SK-N-SH (cell line): Measurements from ENCODE around the gene IGSF23. TPM values are rescaled to one million over a fixed set of nuclear protein-coding genes. Genes with fewer than 3 reads are reported as not detected.

Experiments
- CTCF ChIA-PET: fragments of 300-600, 350-600 bp; formaldehyde crosslinking; extraction: SDS; loops from one replicate; lab custom pipeline; 2021; lab: Yijun Ruan, JAX
- POLR2A ChIA-PET: fragments of 350-600 bp; sonication (Branson Sonifier 250); formaldehyde crosslinking; extraction: SDS; loops from one replicate; lab custom pipeline; 2020; ENCODE audit warnings: antibody characterized with exemption, inconsistent platforms; lab: Yijun Ruan, JAX
- DNase-seq: peaks from one replicate; pipeline ENCODE4 v3.0.0; 2012
- H2AFZ ChIP-seq: fragments of 200-600 bp; sonication (generic); 2 replicates; pipeline ENCODE4 v1.8.1; 2016; ENCODE audit warnings: antibody characterized with exemption, mild to moderate bottlenecking, low read depth
- H3F3A ChIP-seq: fragments of 200-600 bp; sonication (generic); replicated peaks from 2 replicates; pipeline ENCODE3; 2016; ENCODE audit warnings: antibody characterized with exemption, mild to moderate bottlenecking; ENCODE audit not compliant: insufficient read depth
- H3K27ac ChIP-seq, 2 experiments: fragments of 200-500 bp in 1 of 2; fragments of 200-600 bp in 1 of 2; sonication (Bioruptor generic) in 1 of 2; sonication (generic), shearing (Covaris generic) in 1 of 2; 2 replicates each; pipeline versions ENCODE4 v1.5.1 to v1.6.1; 2014 to 2016; ENCODE audit warnings: low read depth in 2 of 2, inconsistent platforms in 1 of 2, low read length in 1 of 2, mild to moderate bottlenecking in 1 of 2, mixed read lengths in 1 of 2
- H3K27me3 ChIP-seq: fragments of 200-600 bp; sonication (generic), shearing (Covaris generic); 2 replicates; pipeline ENCODE4 v1.6.1; 2016; ENCODE audit warnings: mixed run types; ENCODE audit not compliant: insufficient read depth
- H3K36me3 ChIP-seq, 2 experiments: fragments of 200-500 bp in 1 of 2; fragments of 200-600 bp in 1 of 2; sonication (Bioruptor generic) in 1 of 2; sonication (generic) in 1 of 2; replicated peaks in 1 of 2; 2 replicates each; pipeline versions ENCODE3 to v1.5.1; 2014 to 2016; ENCODE audit warnings: low read length in 1 of 2, mild to moderate bottlenecking in 1 of 2; ENCODE audit not compliant: insufficient read depth in 2 of 2, control insufficient read depth in 1 of 2
- H3K4me1 ChIP-seq, 2 experiments: fragments of 200-500 bp in 1 of 2; fragments of 200-600 bp in 1 of 2; sonication (Bioruptor generic) in 1 of 2; sonication (generic), shearing (Covaris generic) in 1 of 2; 2 replicates each; pipeline versions ENCODE4 v1.5.1 to v1.6.1; 2014 to 2016; ENCODE audit warnings: low read depth in 1 of 2, low read length in 1 of 2, mixed run types in 1 of 2; ENCODE audit not compliant: insufficient read depth in 2 of 2, control insufficient read depth in 1 of 2
- H3K4me2 ChIP-seq: fragments of 200-600 bp; sonication (generic), shearing (Covaris generic); 2 replicates; pipeline ENCODE4 v1.6.1; 2017; ENCODE audit warnings: mixed run types
- H3K4me3 ChIP-seq, 2 experiments: fragments of 200-500 bp in 1 of 2; fragments of 200-600 bp in 1 of 2; sonication (Bioruptor generic) in 1 of 2; sonication (generic), shearing (Covaris generic) in 1 of 2; 2 replicates each; pipeline versions ENCODE4 v1.5.1 to v1.8.1; 2014 to 2016; ENCODE audit warnings: low read depth in 2 of 2, inconsistent platforms in 1 of 2, low read length in 1 of 2, mild to moderate bottlenecking in 1 of 2, mixed read lengths in 1 of 2, moderate library complexity in 1 of 2
- H3K79me2 ChIP-seq: fragments of 200-600 bp; sonication (generic); 2 replicates; pipeline ENCODE4 v1.8.1; 2017; ENCODE audit warnings: mild to moderate bottlenecking; ENCODE audit not compliant: insufficient read depth
- H3K9ac ChIP-seq: fragments of 200-600 bp; sonication (generic); 2 replicates; pipeline ENCODE4 v1.6.1; 2017; ENCODE audit warnings: mixed run types
- H3K9me2 ChIP-seq: fragments of 200-600 bp; sonication (generic); 2 replicates; pipeline ENCODE4 v1.6.1; 2017; ENCODE audit warnings: mixed run types
- H3K9me3 ChIP-seq: fragments of 200-600 bp; sonication (generic); 2 replicates; pipeline ENCODE4 v1.6.1; 2017; ENCODE audit warnings: mixed run types, mild to moderate bottlenecking, moderate library complexity
- H4K20me1 ChIP-seq: fragments of 200-600 bp; sonication (generic); 2 replicates; pipeline ENCODE4 v1.6.1; 2017; ENCODE audit warnings: mild to moderate bottlenecking, mixed run types; ENCODE audit not compliant: insufficient read depth
- CHD2 ChIP-seq: fragments of 150-350 bp; IDR thresholded peaks from 2 replicates; pipeline ENCODE4 v1.6.1; 2018; ENCODE audit warnings: low read length; ENCODE audit not compliant: partially characterized antibody
- ELF1 ChIP-seq: IDR thresholded peaks from 2 replicates; pipeline ENCODE4 v1.4.0; 2012
- EP300 ChIP-seq, 2 experiments: IDR thresholded peaks; 2 replicates each; pipeline versions ENCODE4 v1.4.0 to v1.6.1; 2012; ENCODE audit warnings: borderline replicate concordance in 1 of 2, low read depth in 1 of 2, low read length in 1 of 2
- EZH2phosphoT487 ChIP-seq: fragments of 200-600 bp; sonication (generic); IDR thresholded peaks from 2 replicates; pipeline ENCODE4 v1.6.1; 2017; ENCODE audit warnings: low read depth, mixed run types, mild to moderate bottlenecking, antibody characterized with exemption, moderate library complexity, borderline replicate concordance
- FOSL2 ChIP-seq: IDR thresholded peaks from 2 replicates; pipeline ENCODE4 v1.4.0; 2012; ENCODE audit warnings: low read depth, mild to moderate bottlenecking, moderate library complexity, borderline replicate concordance
- FOXM1 ChIP-seq: IDR thresholded peaks from 2 replicates; pipeline ENCODE4 v1.4.0; 2012; ENCODE audit warnings: low read depth, mild to moderate bottlenecking
- GABPA ChIP-seq: IDR thresholded peaks from 2 replicates; pipeline ENCODE4 v1.4.0; 2012; ENCODE audit warnings: low read depth, mild to moderate bottlenecking
- GATA2 ChIP-seq: sonication (generic); formaldehyde crosslinking; IDR thresholded peaks from 2 replicates; pipeline ENCODE4 v1.5.0; 2020; ENCODE audit warnings: mild to moderate bottlenecking, missing genetic modification reagents
- MEF2A ChIP-seq: IDR thresholded peaks from 2 replicates; pipeline ENCODE4 v1.4.0; 2012; ENCODE audit warnings: low read depth, borderline replicate concordance
- MXI1 ChIP-seq: IDR thresholded peaks from 2 replicates; pipeline ENCODE4 v1.6.1; 2012; ENCODE audit warnings: mild to moderate bottlenecking, low read depth, low read length, improper control_type of control experiment
- POLR2AphosphoS5 ChIP-seq: IDR thresholded peaks from 2 replicates; pipeline ENCODE4 v1.6.1; 2012; ENCODE audit warnings: low read depth, low read length
- RFX5 ChIP-seq: IDR thresholded peaks from 2 replicates; pipeline ENCODE4 v1.6.1; 2012; ENCODE audit warnings: mild to moderate bottlenecking, improper control_type of control experiment, low read length
- RXRA ChIP-seq: IDR thresholded peaks from 2 replicates; pipeline ENCODE4 v1.4.0; 2012; ENCODE audit warnings: low read depth, mild to moderate bottlenecking, borderline replicate concordance
- SMC3 ChIP-seq: IDR thresholded peaks from 2 replicates; pipeline ENCODE4 v1.6.1; 2012; ENCODE audit warnings: low read depth, low read length, improper control_type of control experiment
- TAF1 ChIP-seq: IDR thresholded peaks from 2 replicates; pipeline ENCODE4 v1.6.1; 2012; ENCODE audit warnings: low read depth, mild to moderate bottlenecking, low read length, moderate library complexity, borderline replicate concordance
- TEAD4 ChIP-seq: IDR thresholded peaks from 2 replicates; pipeline ENCODE4 v1.4.0; 2012; ENCODE audit warnings: mild to moderate bottlenecking, borderline replicate concordance; ENCODE audit not compliant: insufficient read depth
- YY1 ChIP-seq: IDR thresholded peaks from 2 replicates; pipeline ENCODE4 v1.4.0; 2012; ENCODE audit warnings: low read depth, mild to moderate bottlenecking
- ZBTB33 ChIP-seq: IDR thresholded peaks from 2 replicates; pipeline ENCODE4 v1.4.0; 2012; ENCODE audit warnings: low read depth, borderline replicate concordance
- WGBS: methylation state at CpG from one replicate; pipeline ENCODE4 v1.1.6; 2017; ENCODE audit warnings: low lambda C conversion rate; 5-methylcytosine and 5-hydroxymethylcytosine counted together
- polyA plus RNA-seq, 3 experiments: library from polyadenylated mRNA; depleted of rRNA; stranded (reverse); fragments of >200 nt; gene quantifications; 2 replicates each; pipeline ENCODE4 v1.2.3, GENCODE V29; 2012
- TF ChIP-seq, protein P1 (sequence below): IDR thresholded peaks from 2 replicates; pipeline ENCODE4 v1.4.0; 2012; ENCODE audit warnings: low read depth

Gene IGSF23
- polyA plus RNA-seq, 1 of the 3 experiments (the other 2 are of a cell fraction): 0.08 TPM

GRCh38 chr19:44661205-44661604 lies 47.8 kb downstream of the IGSF23 start:
- H3K9ac ChIP-seq: no peak overlapping the region
- H3K4me2 ChIP-seq: no peak overlapping the region
- TF ChIP-seq EP300 (IDR thresholded peaks at IDR 0.05; ENCODE audit: borderline replicate concordance in 1 of 2, low read depth in 1 of 2, low read length in 1 of 2) (no peak), RXRA (no peak), POLR2AphosphoS5 (no peak), CHD2 (no peak), TEAD4 (no peak), FOXM1 (no peak), MEF2A (no peak), FOSL2 (no peak), ZBTB33 (no peak), MXI1 (no peak), YY1 (no peak), EZH2phosphoT487 (no peak)
- TF ChIP-seq, protein P1, sequence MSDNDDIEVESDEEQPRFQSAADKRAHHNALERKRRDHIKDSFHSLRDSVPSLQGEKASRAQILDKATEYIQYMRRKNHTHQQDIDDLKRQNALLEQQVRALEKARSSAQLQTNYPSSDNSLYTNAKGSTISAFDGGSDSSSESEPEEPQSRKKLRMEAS: no peak
- TF ChIP-seq, all 33 proteins: peak for 0
- H4K20me1 ChIP-seq: no peaks in the 10 kb centered on the region
- ChIA-PET POLR2A (no interaction called here), CTCF (interaction anchor here (0.7 to 12.3 kb wide), 5 partner anchors 27 to 123 kb away, joined by 3 to 148 read pairs (median 5); no protein-coding TSS in a partner anchor)
- no peaks in the 10 kb centered on the region for H3K9me3 ChIP-seq
- no peaks in the 10 kb centered on the region for H3K4me1 ChIP-seq
- WGBS: 98% methylated on average over 8 of the region's 11 CpGs
- H2AFZ ChIP-seq: no peak overlapping the region
- no peak for DNase-seq
- peaks cover 35 to 46% of the 10 kb centered on the region in 2 experiments for H3K36me3 ChIP-seq
- H3K4me3 ChIP-seq: no peak overlapping the region
- H3K79me2 ChIP-seq: no peaks in the 10 kb centered on the region; the same call in 1 of the 2 replicates
- peaks cover 33% of the 10 kb centered on the region for H3F3A ChIP-seq
- H3K27me3 ChIP-seq: no peaks in the 10 kb centered on the region
- H3K9me2 ChIP-seq: no peaks in the 10 kb centered on the region
- no peak overlapping the region for H3K27ac ChIP-seq

DNA sequence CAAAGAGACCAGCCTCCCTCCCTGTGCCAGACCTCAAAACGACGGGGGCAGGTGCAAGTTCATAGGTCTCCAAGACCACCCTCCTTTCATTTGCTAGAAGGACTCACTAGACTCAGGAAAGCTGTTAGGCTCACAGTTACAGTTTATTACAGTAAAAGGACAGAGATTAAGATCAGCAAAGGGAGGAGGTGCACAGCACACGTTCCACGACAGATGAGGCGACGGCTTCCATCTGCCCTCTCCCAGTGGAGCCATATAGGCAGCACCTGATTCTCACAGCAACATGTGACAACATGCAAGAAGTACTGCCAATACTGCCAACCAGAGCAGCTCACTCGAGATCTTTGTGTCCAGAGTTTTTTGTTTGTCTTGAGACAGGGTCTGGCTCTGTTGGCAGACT lies 48.5 kb downstream of the IGSF23 start:
- 89% methylated on average over 7 of the region's 7 CpGs for WGBS
- no peak overlapping the region for H3K27ac ChIP-seq
- no peak for DNase-seq
- no peak overlapping the region for H3K9ac ChIP-seq
- no peaks in the 10 kb centered on the region for H3K9me3 ChIP-seq
- no peak overlapping the region for H3K4me2 ChIP-seq
- peaks cover 35 to 40% of the 10 kb centered on the region in 2 experiments for H3K36me3 ChIP-seq
- H3F3A ChIP-seq: peaks cover 30% of the 10 kb centered on the region
- no peaks in the 10 kb centered on the region for H4K20me1 ChIP-seq
- CTCF ChIA-PET: interaction anchor here (0.7 to 12.3 kb wide), 7 partner anchors 27 to 122 kb away, joined by 3 to 148 read pairs (median 4); no protein-coding TSS in a partner anchor
- H3K4me3 ChIP-seq: no peak overlapping the region
- no peaks in the 10 kb centered on the region for H3K27me3 ChIP-seq
- no peak overlapping the region for H2AFZ ChIP-seq
- no peak for TF ChIP-seq RFX5
- no peak for TF ChIP-seq SMC3
- TF ChIP-seq, protein P1: no peak
- TF ChIP-seq GABPA: no peak
- TF ChIP-seq TAF1: no peak
- no peak for TF ChIP-seq ELF1
- TF ChIP-seq GATA2 (CRISPR knock-in tag): no peak
- TF ChIP-seq POLR2AphosphoS5: no peak
- no peak for TF ChIP-seq CHD2
- H3K79me2 ChIP-seq: no peaks in the 10 kb centered on the region; the same call in 1 of the 2 replicates
- H3K4me1 ChIP-seq: no peaks in the 10 kb centered on the region
- POLR2A ChIA-PET: interaction anchor here (0.6 kb wide), 1 partner anchor 301 kb away, joined by 3 read pairs; no protein-coding TSS in a partner anchor
- H3K9me2 ChIP-seq: no peaks in the 10 kb centered on the region
